Kidney (tissue), 14 donors: ENCODE measurements around the gene MMP19. TPM values are rescaled to one million over a fixed set of nuclear protein-coding genes. Genes with fewer than 3 reads are reported as not detected.
A peak's percentile ranks its signal among the peaks of the same experiment; 100 is the strongest.

Experiments used
- DNase-seq, 5 donors: peaks; one replicate each; pipeline ENCODE4 v3.0.0-alpha.2; 2013 to 2020
- FAIRE-seq: peaks from 2 replicates; lab custom pipeline; 2012; peaks lifted over from hg19 to GRCh38; lab: Jason Lieb, UNC
- H3K27ac ChIP-seq, 2 donors: one replicate each; pipeline ENCODE4 v1.7.0; 2013; ENCODE audit warnings: low read depth in 2 of 2, low read length in 2 of 2, inconsistent platforms in 1 of 2
- H3K27me3 ChIP-seq: one replicate; pipeline ENCODE4 v1.7.1; 2013; ENCODE audit warnings: low read length, inconsistent platforms; ENCODE audit not compliant: control insufficient read depth, insufficient read depth
- H3K36me3 ChIP-seq, 3 donors: one replicate each; pipeline versions ENCODE4 v1.7.0 to v1.7.1; 2013; ENCODE audit warnings: low read length in 3 of 3, control low read depth in 1 of 3, inconsistent platforms in 1 of 3; ENCODE audit not compliant: insufficient read depth in 3 of 3, control insufficient read depth in 2 of 3
- H3K4me1 ChIP-seq, 3 donors: one replicate each; pipeline versions ENCODE4 v1.7.0 to v1.7.1; 2013; ENCODE audit warnings: low read length in 3 of 3, inconsistent platforms in 1 of 3, low read depth in 1 of 3; ENCODE audit not compliant: control insufficient read depth in 2 of 3, insufficient read depth in 2 of 3
- H3K4me3 ChIP-seq, 3 donors: one replicate each; pipeline versions ENCODE4 v1.7.0 to v1.8.1; 2013; ENCODE audit warnings: low read length in 3 of 3, control low read depth in 1 of 3, inconsistent platforms in 1 of 3
- H3K9ac ChIP-seq, 3 donors: one replicate each; pipeline versions ENCODE4 v1.7.0 to v1.7.1; 2013; ENCODE audit warnings: low read length in 3 of 3, control low read depth in 1 of 3, inconsistent platforms in 1 of 3
- H3K9me3 ChIP-seq, 3 donors: one replicate each; pipeline versions ENCODE4 v1.7.0 to v1.7.1; 2013; ENCODE audit warnings: low read length in 3 of 3, control low read depth in 1 of 3, inconsistent platforms in 1 of 3; ENCODE audit not compliant: control insufficient read depth in 2 of 3, insufficient read depth in 1 of 3
- intact Hi-C: fragments of 100-400 bp; cut with DNase I; formaldehyde crosslinking; loops from one replicate; pipeline ENCODE4 v1.11.1; 2022
- polyA plus RNA-seq: library from polyadenylated mRNA; stranded (reverse); fragments of 350-450 nt; fragmentation: Illumina TruSeq; extraction: RNeasy Lipid Tissue Mini Kit (QIAGEN cat#74804); gene quantifications from one replicate; pipeline ENCODE4 v1.2.3, GENCODE V29; 2014; ENCODE audit warnings: low read depth, low replicate concordance; ENCODE audit not compliant: insufficient read depth
- total RNA-seq: library from RNA; stranded (reverse); fragmentation: NEBNext Ultra II Directional; extraction: Animal tissue kit (Norgen Biotek cat#: 25700); gene quantifications from one replicate; pipeline ENCODE4 v1.2.1, GENCODE V29; 2021
- TF ChIP-seq, protein P1 (sequence below): IDR thresholded peaks from 3 replicates; pipeline ENCODE4 v1.5.1; 2012; ENCODE audit warnings: mild to moderate bottlenecking, moderate library complexity, borderline replicate concordance; ENCODE audit not compliant: insufficient read depth; ENCODE audit errors: extremely low read depth
- donor health status: control.
- donor health status: control.
- donor health status: control.
- donor health status: control.
- donor health status: control.
- donor health status: DM: yes; HTN: yes; CAD: no.
- donor health status: Normal renal cell carcinoma (clear cell type).

The MMP19 gene
- total and polyA plus RNA-seq, 2 donors from 2014 or later, result 2.0 to 8.8 TPM

DNA sequence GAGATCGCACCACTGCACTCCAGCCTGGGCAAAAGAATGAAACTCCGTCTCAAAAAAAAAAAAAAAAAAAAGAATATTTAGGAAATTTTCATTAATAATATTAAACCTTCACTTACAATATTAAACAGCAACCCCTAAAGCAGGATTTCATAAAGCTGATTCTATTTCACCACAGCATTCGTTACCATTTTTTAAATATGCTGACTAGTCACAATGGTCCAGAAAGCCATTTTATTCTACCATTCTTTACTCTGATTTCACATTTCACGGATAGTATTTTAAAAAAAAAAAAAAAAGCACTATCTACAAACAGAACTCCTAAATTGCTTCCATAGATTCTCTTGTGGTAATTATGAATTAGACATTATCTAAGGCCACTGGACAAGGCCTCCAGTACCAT, 52.8 kb downstream of the MMP19 start:
- Histone ChIP-seq H3K4me1 (no peaks in the 10 kb centered on the region), H3K27me3 (no peaks in the 10 kb centered on the region), H3K36me3 (peaks cover 5 to 38% (median 12%) of the 10 kb centered on the region in 3 donors), H3K9ac (no peak overlapping the region), H3K4me3 (no peak overlapping the region), H3K27ac (no peak overlapping the region), H3K9me3 (no peaks in the 10 kb centered on the region)
- no peak for FAIRE-seq
- no peak for DNase-seq
- intact Hi-C loops, result loop anchor here (10.0 kb wide), 1 partner anchor 45 kb away; the partner anchor contains the start of gene GDF11
- TF ChIP-seq, protein P1, sequence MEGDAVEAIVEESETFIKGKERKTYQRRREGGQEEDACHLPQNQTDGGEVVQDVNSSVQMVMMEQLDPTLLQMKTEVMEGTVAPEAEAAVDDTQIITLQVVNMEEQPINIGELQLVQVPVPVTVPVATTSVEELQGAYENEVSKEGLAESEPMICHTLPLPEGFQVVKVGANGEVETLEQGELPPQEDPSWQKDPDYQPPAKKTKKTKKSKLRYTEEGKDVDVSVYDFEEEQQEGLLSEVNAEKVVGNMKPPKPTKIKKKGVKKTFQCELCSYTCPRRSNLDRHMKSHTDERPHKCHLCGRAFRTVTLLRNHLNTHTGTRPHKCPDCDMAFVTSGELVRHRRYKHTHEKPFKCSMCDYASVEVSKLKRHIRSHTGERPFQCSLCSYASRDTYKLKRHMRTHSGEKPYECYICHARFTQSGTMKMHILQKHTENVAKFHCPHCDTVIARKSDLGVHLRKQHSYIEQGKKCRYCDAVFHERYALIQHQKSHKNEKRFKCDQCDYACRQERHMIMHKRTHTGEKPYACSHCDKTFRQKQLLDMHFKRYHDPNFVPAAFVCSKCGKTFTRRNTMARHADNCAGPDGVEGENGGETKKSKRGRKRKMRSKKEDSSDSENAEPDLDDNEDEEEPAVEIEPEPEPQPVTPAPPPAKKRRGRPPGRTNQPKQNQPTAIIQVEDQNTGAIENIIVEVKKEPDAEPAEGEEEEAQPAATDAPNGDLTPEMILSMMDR, result no peak

DNA sequence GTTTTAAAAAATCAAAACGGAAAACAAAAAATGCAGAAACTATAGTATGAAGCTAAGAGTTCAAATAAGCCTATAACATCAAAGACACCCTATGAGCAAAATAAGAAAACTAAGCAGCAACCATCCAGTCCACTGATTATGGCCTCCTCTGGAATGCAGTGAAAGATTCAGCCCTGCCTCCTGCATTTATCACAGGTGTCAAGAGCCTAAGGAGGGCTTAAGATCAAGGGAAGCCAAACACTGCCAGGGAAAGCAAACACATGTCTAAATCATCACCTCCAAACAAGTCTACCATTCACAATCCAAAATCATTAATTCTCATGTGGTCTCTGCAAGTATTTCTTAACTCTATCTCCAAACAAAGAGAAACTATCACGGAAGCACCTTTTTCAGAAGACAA, 53.6 kb downstream of the MMP19 start:
- DNase-seq (peak in 3 of 5 donors; percentile 31 to 69 (median 47)), FAIRE-seq (no peak)
- TF ChIP-seq, protein P1, result no peak
- Histone ChIP-seq H3K36me3 (peaks cover 7 to 41% (median 14%) of the 10 kb centered on the region in 3 donors), H3K4me1 (no peaks in the 10 kb centered on the region), H3K27ac (no peak overlapping the region), H3K27me3 (no peaks in the 10 kb centered on the region), H3K9ac (no peak overlapping the region), H3K4me3 (no peak overlapping the region), H3K9me3 (no peaks in the 10 kb centered on the region)
- intact Hi-C loops, result no loop called here

DNA sequence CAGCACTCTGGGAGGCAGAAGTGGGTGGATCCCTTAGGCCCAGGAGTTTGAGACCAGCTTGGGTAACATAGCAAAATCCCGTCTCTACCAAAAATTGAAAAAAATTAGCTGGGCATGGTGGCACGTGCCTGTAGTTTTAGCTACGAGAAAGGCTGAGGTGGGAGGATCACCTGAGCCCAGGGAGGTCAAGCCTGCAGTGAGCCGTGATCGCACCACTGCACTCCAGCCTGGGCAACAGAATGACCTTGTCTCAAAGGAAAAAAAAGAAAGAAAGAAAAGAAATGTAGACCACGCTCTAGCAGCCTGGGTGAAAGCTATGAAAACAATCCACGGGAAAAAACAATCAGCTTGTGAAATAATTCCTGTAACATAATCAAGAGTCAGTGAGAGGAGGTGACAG, 54.2 kb downstream of the MMP19 start:
- TF ChIP-seq, protein P1, result no peak
- H3K36me3 ChIP-seq, result peaks cover 7 to 41% (median 13%) of the 10 kb centered on the region in 3 donors
- H3K27ac ChIP-seq, result no peak overlapping the region
- H3K9ac ChIP-seq, result no peak overlapping the region
- no peak for FAIRE-seq
- no peaks in the 10 kb centered on the region for H3K9me3 ChIP-seq
- no peaks in the 10 kb centered on the region for H3K4me1 ChIP-seq
- peak in 4 of 5 donors; percentile 50 to 71 (median 66) for DNase-seq
- intact Hi-C loops, result no loop called here
- H3K27me3 ChIP-seq, result no peaks in the 10 kb centered on the region
- H3K4me3 ChIP-seq, result no peak overlapping the region

Other genes starting within 250 kb of the MMP19 start
- gene OR10P1, start 206.0 kb downstream of the MMP19 start, total RNA-seq, result not detected
- gene OR10P1, start 206.0 kb downstream of the MMP19 start, polyA plus RNA-seq, result not detected
- 66.3 TPM for gene ITGA7, start 135.0 kb downstream of the MMP19 start, total RNA-seq
- 26.2 TPM for gene ITGA7, start 135.0 kb downstream of the MMP19 start, polyA plus RNA-seq
- 116 TPM for gene BLOC1S1, start 126.9 kb downstream of the MMP19 start, total RNA-seq
- gene BLOC1S1, start 126.9 kb downstream of the MMP19 start, polyA plus RNA-seq, result 451 TPM
- gene RDH5, start 122.5 kb downstream of the MMP19 start, total RNA-seq, result 11.1 TPM
- gene RDH5, start 122.5 kb downstream of the MMP19 start, polyA plus RNA-seq, result 30.2 TPM
- gene CD63, start 113.9 kb downstream of the MMP19 start, total RNA-seq, result 1,130 TPM
- gene CD63, start 113.9 kb downstream of the MMP19 start, polyA plus RNA-seq, result 1,381 TPM
- gene GDF11, start 99.8 kb downstream of the MMP19 start, total RNA-seq, result 6.2 TPM
- 3.4 TPM for gene GDF11, start 99.8 kb downstream of the MMP19 start, polyA plus RNA-seq
- 51.1 TPM for gene SARNP, start 25.2 kb downstream of the MMP19 start, total RNA-seq
- gene SARNP, start 25.2 kb downstream of the MMP19 start, polyA plus RNA-seq, result 109 TPM
- 51.2 TPM for gene ORMDL2, start 24.9 kb downstream of the MMP19 start, total RNA-seq
- 75.9 TPM for gene ORMDL2, start 24.9 kb downstream of the MMP19 start, polyA plus RNA-seq
- 37.9 TPM for gene DNAJC14, start 13.3 kb downstream of the MMP19 start, total RNA-seq
- gene DNAJC14, start 13.3 kb downstream of the MMP19 start, polyA plus RNA-seq, result 18.9 TPM
- 29.0 TPM for gene PYM1, start 85.0 kb upstream of the MMP19 start, total RNA-seq
- gene PYM1, start 85.0 kb upstream of the MMP19 start, polyA plus RNA-seq, result 39.7 TPM
- gene DGKA, start 88.2 kb upstream of the MMP19 start, total RNA-seq, result 68.2 TPM
- gene DGKA, start 88.2 kb upstream of the MMP19 start, polyA plus RNA-seq, result 13.2 TPM
- 1.7 TPM for gene PMEL, start 123.1 kb upstream of the MMP19 start, total RNA-seq
- gene PMEL, start 123.1 kb upstream of the MMP19 start, polyA plus RNA-seq, result 3.5 TPM
- 23.2 TPM for gene CDK2, start 123.9 kb upstream of the MMP19 start, total RNA-seq
- gene CDK2, start 123.9 kb upstream of the MMP19 start, polyA plus RNA-seq, result 7.6 TPM
- 112 TPM for gene RAB5B, start 131.1 kb upstream of the MMP19 start, total RNA-seq
- gene RAB5B, start 131.1 kb upstream of the MMP19 start, polyA plus RNA-seq, result 72.5 TPM
- gene SUOX, start 154.3 kb upstream of the MMP19 start, total RNA-seq, result 33.1 TPM
- gene SUOX, start 154.3 kb upstream of the MMP19 start, polyA plus RNA-seq, result 61.1 TPM
- 9.4 TPM for gene IKZF4, start 178.1 kb upstream of the MMP19 start, total RNA-seq
- gene IKZF4, start 178.1 kb upstream of the MMP19 start, polyA plus RNA-seq, result 2.7 TPM
- 46.7 TPM for gene RPS26, start 199.0 kb upstream of the MMP19 start, total RNA-seq
- 637 TPM for gene RPS26, start 199.0 kb upstream of the MMP19 start, polyA plus RNA-seq
- gene ERBB3, start 237.2 kb upstream of the MMP19 start, total RNA-seq, result 58.1 TPM
- gene ERBB3, start 237.2 kb upstream of the MMP19 start, polyA plus RNA-seq, result 31.5 TPM